HG03520 (cell line): ENCODE measurements around the gene NR5A2.

ENCODE experiments used
- ATAC-seq: cut with Tn5 transposase; IDR thresholded peaks from one replicate; pipeline ENCODE4 v1.9.1; 2021; ENCODE audit warnings: mild to moderate bottlenecking, moderate library complexity; ENCODE audit not compliant: unreplicated experiment

NR5A2 gene

DNA sequence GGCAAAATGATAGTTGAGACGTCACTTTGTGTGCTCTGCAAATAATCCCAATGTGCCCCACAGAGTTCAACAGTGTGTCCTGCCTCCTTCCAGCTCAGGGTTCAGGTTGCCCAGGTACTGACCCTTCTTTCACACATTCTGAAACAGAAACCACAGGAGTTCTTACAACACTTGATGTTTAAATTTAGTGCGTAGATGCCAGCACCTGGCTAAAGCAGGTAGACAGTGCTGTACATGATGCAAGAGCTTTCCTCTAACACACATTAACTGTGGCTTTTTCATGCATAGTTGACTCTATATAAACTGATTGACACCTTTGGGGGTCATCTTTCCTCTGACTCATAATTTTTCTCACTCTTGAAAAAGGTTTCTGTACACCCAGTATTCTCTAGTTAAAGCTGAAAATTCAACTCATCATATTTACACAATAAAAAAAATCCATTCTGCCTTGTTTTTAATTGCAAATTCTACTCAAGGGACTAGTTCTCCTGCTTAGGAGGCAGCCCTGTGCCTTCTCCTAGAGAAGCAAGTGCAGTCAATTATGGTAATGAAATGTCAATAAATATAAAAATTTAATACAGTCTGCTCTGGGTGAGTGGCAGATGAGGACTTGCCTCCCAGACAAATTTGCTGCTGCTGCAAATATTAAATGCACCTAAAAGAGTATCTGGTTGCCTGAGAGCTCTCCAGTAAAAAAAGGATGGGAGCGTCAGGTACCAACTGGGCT, 91.4 kb downstream of the NR5A2 start:
- no peak for ATAC-seq

DNA sequence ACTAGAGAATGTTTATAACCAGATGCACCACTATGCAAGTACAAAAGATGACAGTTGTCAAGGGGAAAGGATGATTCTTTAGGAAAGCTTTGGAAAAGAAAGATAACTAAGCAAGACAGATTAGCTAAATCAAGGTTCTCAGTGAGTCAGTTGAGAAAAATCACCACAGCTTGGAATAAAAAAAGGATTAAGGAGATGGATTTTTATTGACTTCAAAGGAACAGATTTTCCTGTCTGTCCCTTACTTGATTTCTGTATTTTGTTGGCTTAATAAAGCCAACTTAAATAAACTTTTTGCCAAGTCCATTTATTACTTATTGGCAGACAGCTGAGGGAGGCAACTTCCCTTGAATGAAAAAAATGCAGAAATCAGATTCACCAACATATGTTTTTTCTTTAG, 93.9 kb downstream of the NR5A2 start:
- ATAC-seq: no peak

DNA sequence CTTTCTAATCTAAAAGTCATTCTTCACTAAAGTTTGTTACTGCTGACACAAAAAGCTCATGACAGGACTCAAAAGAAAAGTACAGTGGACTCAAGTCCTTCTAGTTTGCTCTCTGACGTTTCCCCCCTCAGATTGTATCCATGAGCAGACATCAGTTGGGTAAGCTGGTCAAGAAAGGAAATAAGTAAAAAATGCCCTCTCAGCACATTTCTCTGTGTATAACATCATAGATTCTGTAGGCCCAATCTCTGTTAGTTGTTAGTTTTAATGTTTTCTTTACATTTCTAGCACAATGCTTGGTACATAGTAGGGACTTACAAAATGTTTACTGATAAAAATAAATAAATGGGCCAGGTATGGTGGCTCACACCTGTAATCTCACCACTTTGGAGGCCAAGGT, 96.8 kb downstream of the NR5A2 start:
- no peak for ATAC-seq

DNA sequence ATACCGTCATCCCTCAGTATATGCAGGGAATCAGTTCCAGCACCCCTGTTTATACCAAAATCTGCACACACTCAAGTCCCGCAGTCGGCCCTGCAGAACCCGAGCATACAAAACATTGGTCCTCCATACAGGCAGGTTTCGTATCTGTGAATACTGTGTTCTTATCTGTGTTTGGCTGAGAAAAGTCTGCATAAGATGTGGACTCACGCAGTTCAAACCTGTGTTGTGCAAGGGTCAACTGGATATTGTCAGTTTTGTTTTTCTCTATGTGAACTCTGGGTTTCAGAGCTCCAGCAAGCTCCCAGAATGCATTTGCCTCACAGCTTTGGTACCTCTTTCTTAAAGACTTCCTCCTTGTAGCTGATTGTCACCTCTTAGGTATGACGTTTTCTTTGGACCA, 100.6 kb downstream of the NR5A2 start:
- ATAC-seq: no peak

DNA sequence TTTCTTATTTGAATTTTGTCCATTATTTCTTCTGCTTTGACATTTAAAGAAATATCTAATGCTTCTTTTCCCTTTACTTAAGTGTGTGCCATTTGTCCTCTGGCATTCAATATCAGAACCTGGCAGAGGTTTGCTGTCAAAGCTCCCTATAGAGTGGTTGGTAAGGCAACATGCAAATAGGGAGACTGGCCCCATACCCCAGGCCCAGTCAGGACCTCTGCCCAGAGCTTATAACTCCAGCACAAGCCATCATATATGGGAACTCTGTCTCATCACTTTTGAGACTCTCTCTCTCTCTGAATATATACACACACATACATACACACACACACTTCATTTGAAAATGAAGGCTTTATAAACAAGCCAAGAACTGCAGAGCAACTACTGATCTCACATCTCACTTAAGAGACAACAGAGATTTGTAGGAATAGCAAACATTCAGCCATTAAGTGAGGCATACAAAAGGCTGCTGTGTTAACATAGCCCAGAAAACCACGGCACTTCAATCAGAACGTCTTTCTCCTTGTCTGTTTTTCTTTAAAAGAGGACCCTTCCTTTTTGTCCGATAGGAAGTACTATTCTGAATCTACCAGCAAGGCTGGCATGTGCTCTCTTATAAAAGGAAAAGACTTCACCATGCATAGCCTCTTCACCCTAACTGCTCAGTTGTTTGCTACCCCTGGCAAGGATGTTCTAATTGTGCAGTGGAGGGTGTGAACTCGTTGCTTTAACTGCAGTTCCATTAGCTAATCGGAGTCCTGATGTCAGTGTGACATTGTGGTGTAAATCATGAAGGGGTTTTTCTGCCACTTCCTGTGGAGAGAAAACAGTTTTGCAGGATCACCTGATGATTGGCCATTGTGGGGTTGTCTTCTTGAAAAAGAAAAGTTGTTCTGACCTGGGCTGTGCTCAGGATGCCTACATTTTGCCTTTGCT, 101.7 kb downstream of the NR5A2 start:
- ATAC-seq: no peak

DNA sequence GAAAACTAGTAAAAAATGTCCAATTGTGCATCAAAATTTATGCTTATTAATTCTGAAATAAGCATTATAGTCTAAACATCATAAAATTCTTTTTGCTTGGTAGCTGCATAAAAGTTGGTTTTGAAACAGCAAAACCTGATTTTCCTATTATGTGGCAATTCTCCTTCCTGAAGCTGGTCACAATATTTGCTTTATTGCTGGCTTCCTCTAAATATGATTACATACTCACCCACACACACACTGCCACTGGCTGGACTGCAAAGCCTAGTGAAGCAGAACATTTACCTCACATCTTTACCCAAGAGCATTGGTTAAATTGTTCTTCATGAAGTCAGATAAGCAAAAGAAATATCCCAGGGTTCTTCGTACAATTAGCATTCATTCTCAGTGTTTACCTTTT, 103.0 kb downstream of the NR5A2 start:
- no peak for ATAC-seq

DNA sequence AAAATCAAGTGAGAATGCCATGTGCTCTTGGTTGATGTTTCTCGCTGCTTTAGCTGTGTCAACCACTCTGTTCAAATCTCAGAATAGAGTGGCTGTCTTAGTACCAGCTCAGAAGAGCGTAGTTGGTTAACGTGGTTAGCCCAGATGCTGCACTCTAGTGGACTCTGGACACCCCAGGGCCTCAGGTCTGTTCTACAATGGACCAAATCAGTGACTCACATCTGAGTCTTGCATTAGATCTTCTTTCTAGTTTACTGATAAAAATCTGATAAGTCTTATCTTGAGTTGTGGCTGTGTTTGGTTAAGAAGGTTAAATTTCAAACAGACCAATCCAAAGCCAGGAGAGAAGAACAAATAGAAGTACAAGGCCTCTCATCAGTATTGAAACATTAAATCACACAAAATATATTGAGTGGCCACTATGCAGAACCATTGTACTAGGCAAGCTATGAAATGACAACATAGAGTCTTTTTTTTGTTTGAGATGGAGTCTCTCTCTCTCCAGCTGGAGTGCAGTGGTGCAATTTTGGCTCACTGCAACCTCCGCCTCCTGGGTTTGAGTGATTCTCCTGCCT, 104.1 kb downstream of the NR5A2 start:
- no peak for ATAC-seq

DNA sequence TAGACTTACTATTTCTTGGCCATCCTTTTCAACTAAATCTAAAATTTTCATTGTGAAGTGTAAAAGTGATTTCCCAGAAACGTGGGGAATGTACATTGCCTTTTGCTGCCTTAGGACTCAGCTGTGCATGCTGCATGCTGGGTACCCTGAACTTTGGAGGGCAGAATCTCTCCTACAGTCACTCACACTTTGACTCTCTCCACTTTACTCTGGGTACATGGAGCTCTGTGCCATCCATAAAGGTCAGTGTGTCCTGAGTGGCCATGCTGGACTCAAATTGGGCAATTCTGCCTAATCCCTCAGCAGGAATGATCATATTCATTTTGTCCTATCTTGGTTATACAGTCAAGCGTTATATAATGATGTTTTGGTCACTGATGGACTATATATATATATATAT, 105.6 kb downstream of the NR5A2 start:
- no peak for ATAC-seq

DNA sequence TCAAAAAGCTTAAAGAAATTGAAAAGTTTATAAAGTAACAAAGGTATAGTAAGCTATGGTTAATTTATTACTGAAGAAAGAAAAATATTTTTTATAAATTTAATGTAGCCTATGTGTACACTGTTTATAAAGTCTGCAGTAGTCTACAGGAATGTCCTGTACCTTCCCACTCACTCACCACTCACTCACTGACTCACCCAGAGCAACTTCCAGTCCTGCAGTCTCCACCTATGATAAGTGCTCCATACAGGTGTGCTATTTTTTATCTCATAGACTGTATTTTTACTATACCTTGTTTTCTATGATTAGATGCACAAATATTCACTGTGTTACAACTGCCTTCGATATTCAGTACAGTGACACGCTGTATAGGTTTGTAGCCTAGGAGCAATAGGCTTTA, 106.6 kb downstream of the NR5A2 start:
- ATAC-seq: no peak

DNA sequence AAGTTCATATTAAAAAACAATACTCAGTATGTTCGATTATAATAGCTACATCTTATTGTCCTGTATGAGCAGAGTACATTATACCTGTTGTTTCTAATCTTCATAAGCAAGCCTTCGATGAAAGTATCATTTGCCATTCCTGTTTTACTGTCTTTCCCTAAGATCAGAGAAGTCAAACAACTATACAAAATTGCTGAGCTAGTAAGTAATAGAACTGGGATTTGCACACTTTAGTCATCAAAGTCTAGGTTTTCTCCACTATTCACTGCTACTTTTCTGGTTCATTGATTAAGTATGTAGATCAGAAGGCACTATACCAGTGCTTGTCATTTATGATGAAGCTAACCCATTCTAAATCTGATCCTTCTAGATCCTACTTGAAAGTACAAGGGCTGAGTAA, 108.9 kb downstream of the NR5A2 start:
- ATAC-seq: no peak

DNA sequence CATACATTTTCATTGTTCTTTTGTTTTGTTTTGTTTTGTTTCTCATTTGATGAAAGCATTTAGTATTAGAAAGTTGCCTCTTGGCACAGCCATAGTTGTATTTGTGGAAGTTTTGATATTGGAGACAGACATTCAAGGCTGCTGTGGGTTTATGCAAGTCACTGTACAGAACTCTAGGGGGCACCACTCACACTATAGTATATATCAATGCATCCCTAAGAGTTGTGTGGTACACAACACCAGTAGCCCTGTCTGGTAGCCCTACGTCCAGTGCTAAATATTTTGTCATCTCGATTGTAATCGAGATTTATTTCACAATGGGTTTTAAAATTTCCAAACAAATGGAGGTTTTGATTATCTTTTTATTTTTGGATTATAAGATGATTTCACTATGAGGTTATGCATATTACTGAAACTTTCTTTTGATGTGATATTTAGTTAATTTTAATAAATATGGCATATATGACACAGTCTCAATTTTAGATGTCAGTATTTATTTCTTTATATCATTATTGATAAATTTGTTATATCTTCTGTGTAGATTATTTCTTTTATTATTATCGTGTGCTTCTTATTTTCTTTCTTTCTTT, 112.2 kb downstream of the NR5A2 start:
- peak; percentile 80 for ATAC-seq

DNA sequence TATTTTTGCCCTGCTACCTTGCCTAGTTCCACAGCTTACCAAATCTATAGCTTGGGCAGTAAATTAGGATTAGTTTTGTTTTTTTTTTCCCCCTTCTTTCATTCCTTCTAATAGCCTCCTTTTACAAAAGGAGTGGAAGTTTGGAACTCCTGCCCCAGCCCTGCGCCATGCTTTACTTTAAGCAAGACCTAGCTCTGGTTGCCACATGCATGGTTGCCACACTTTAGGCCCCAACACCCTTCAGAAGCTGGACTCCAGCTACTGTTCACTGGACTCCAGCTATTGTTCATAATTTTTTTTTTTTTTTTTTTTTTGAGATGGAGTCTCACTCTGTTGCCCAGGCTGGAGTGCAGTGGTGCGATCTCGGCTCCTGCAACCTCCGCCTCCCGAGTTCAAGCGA, 115.8 kb downstream of the NR5A2 start:
- no peak for ATAC-seq

DNA sequence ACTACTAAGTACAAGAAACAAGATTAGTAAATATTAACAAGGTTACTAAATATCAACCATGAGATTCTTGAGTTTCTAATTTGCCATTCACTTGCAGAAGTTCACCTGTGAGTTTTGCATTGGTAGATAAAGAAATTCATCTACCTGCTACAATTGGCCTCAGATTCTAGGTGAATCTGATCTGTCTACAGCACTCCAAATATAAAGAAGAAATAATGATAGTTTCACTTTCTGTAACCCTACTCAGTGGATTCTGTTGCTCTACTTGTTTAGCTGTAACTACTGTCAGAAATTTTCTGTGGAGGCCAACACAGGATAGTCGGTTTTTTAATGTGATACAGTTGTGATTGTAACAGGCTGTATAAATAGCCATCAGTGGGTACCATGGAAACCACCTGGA, 118.6 kb downstream of the NR5A2 start:
- ATAC-seq: peak; percentile 60

DNA sequence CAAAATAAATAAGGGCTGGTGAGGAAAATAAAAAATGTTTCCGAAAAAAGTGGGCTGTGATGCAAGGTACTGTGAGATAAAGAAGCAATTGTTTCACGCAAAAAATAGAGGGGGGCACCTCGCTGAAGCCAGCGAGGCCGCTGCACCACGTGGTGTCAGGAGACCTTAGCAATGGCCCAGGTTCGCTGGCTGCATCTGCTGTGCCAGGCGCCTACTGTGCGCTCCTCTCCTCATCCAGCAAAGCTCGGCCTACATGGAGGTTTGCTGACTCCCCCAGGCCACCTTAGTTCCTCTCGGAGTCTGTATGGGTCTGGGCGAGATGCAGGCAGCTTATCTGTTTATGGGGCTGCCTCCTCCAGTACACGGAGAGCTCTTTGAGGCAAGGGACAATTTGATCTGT, 119.6 kb downstream of the NR5A2 start:
- no peak for ATAC-seq

DNA sequence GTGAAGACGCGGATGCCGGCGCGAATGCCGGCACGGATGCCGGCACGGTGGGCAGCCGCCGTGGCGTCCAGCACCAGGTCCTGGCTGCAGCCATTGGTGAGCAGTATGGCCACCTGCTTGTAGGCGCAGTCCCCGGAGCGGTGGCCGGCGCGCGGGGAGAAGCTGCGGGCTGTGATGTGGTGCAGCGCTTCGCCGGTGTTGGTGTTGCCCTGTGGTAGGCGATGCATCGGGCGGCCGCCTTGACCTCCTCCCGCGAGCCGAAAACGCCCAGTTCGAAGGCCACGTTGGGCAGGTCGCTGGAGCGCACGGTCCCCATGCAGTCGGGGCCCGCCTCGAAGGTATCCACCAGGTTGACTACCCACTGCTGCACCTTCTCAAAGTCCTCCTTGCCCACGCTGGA, 120.2 kb downstream of the NR5A2 start:
- ATAC-seq: no peak

DNA sequence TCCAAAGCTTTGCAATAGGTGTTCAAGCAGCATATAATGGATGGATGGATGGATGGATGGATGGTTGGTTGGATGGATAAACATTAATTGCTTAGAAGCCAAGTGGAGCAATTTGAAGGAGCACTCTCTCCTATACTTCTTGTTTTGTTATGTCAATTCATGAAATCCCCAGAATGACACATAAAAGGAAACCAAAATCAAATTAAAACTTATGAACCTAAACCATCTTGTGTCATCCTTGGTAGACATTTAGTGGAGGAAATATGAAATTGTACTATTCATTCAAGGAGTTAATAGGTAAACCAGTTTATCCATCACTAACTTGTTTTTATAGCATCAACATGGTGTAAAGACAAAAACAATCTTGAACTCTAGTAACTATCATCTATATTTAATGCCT, 122.5 kb downstream of the NR5A2 start:
- ATAC-seq: no peak

DNA sequence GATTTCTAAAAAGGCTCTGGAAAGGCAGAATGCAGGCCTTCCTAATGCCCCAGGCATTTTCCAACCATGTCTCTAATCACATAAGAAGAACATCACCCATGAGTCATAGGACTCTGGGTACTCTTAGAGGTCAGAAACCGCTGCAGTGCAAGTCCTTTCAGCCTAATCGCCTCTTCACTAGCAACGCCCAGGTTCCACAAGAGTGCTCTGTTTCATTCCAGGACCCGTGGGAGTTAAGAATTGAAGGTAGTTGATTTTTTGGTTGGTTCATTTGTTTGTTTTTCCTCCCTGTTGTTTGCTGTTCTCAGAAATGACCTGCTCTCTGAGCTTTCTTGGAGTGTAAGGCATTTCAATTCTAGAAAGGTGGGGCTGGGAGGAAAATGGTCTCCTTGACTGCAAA, 123.2 kb downstream of the NR5A2 start:
- no peak for ATAC-seq

DNA sequence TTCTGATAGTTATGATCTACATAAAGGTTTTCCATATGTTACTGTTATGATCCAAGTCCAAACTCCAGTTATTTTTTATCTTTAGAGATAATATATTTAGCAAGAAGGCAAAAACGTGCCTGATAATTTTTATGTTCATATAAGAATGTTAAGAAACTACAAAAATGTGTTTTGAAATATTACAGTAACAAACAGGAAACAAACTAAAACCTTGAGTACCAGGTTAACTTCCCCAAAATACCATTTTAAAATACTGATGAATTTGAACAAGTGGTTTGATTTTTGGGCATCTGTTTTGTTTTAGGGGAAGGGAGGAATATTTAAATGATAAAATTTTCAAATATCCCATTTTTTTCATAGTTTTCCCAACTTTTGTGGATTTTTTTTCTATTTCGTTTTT, 124.8 kb downstream of the NR5A2 start:
- no peak for ATAC-seq

DNA sequence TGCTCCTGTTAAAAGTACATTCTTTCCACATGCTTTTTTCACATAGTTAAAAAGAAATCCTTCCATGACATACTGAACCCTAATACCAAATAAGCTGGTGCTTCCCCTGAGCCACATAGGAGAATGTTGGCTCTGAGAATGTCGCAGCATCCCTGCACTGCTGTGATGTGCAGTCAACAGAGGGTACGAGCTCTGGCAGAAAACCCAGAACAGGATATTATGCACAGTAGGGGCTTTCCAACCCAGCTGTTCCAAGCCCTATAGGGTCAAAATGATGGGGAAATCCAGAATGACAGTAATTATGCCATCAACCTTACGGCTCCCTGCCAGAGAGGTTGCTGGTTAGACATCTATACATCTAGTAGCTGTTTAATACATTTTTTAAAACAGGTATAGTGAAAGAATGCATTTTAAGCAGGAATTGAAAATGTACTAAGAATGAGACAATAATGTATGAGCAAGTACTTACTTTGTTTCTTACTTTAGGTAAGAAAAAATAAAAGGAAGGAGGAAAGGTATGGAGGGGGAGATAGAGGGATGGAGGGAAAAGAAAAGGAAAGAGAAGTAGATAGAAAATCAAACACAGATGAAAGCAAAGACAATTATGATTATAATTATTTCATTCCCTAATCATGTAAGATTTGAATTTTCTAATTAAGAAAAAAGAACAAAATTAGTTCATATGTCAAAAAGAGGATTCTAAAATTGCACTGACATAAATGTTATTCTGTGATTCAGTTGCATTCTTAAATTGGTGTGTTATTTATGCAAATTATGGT, 126.0 kb downstream of the NR5A2 start:
- ATAC-seq: no peak

DNA sequence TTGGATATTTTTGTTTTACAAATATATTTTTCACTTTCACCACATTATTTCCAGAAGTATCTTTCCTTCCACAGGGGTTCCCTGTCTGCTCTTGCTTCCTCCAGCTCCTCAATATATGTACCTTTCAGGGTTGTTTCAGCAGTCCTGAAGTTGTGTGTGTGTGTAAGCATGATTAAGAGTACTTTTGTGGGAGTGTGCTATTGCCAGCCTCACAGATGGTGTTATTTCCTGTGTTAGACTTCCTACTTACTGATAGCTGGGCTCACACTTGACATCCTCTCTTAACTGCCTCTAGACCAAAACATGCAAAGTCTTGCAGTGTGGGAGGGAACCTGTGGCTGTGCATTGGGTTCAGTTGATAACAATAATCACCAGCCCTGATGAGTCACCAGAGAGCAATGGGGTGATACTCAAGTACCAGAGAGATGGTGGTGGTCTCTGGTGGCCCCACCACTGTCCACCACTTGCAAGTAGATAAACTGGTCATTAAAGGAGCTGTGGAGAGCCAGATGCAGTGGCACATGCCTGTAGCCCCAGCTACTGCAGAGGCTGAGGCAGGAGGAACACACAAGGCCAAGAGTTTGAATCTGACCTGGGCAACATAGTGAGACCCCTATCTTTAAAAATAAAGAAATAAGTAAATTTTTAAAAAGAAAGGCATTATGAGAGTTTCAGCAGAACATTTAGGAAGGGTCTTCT, 126.7 kb downstream of the NR5A2 start:
- peak; percentile 94 for ATAC-seq
